Activated CD8-positive, alpha-beta memory T cell treated with anti-CD3 and anti-CD28 coated beads, Interleukin-2, amount 50 U/mL, for 24 hours (primary cell): ENCODE measurements around the gene APC2.

ENCODE experiments used
- DNase-seq: peaks from one replicate; pipeline ENCODE4 v3.0.0-alpha.2; 2020; ENCODE audit errors: extremely low read depth

APC2 gene

DNA sequence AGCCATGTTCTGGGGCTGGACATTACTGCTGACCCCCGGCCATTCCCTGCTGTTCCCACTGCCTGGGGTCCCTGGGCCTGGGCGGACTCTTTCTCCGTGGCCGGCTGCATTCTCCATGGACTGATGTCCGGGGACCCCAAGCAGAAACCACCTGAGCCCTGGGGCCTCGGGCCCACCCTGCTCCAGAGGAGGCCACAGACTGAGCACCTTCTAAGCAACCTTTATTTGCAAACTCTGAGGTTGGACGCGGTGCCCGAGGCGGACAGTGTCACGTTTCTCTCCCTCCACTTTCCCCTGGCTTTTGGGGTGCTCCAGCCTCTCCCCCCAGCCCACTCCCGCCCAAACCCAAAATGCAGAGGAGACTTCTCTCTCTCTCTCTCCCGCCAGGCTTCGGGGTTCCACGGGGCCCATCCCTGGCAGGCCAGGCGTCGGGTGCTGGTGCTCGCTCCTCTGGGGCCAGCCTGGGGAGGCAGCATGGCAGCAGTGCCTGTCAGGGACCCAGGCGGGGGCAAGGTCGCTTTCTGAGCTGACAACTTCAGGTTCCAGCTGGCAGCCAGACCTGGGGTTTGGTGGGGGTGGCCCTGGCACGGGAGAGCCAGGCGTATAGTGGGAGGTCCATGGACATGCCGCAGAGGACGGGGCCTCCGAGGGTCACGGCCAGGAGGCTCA lies 31.4 kb downstream of the APC2 start:
- no peak for DNase-seq

DNA sequence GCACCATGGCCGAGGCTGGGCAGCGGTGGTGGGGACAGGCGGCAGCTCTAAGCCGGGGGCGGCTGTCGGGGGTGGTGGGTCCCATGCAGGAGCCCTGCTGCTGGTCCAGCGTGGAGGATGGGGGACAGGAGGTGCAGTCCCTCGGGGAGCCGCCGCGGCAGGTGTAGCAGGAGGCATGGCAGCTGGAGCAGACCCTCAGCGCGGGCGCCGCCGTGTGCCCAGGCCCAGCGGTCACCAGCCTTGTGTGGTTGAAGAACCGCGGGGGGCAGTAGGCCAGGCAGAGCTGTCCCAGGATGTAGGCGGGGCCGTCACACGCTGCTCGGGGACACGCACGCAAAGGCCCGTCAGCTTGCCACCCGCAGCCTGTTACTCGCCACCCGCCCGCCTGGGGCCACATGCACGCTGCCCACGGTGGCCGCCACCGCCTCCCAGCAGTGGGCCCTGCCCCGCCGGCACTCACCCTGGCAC lies 32.0 kb downstream of the APC2 start:
- no peak for DNase-seq

DNA sequence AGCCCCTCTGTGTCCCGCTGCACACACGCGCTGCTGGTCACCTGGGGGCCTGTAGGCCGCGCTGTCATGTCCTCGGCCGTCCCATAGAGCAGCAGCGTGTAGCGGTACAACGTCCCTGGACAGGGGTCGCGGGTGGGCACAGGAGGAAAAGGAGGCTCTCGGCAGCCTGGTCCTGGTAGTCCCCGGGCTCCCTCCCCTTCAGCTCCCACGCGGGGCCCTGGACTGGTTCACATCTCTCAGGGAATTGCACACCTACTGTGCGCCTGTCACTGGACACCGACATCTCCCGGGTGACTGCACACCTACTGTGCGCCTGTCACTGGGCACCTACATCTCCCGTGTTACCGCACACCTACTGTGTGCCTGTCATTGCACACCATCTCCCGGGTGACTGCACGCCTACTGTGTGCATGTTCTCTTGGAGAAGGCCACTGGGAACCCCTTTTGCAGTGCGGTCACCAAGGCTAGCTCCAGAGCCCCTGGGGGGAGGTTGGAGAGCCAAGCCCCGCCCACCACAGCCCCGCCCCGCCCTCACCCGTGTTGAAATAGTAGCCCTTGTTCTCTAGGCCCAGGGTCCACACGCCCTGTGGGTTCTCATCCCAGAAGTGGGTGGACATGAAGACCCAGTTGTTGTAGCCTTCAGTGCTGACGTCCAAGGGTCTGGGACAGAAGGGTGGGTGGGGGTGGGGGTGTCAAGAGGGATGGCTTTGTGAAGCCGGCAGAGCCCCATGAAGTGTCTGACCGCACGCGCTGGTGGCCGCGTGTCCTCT lies 32.6 kb downstream of the APC2 start:
- DNase-seq: no peak

DNA sequence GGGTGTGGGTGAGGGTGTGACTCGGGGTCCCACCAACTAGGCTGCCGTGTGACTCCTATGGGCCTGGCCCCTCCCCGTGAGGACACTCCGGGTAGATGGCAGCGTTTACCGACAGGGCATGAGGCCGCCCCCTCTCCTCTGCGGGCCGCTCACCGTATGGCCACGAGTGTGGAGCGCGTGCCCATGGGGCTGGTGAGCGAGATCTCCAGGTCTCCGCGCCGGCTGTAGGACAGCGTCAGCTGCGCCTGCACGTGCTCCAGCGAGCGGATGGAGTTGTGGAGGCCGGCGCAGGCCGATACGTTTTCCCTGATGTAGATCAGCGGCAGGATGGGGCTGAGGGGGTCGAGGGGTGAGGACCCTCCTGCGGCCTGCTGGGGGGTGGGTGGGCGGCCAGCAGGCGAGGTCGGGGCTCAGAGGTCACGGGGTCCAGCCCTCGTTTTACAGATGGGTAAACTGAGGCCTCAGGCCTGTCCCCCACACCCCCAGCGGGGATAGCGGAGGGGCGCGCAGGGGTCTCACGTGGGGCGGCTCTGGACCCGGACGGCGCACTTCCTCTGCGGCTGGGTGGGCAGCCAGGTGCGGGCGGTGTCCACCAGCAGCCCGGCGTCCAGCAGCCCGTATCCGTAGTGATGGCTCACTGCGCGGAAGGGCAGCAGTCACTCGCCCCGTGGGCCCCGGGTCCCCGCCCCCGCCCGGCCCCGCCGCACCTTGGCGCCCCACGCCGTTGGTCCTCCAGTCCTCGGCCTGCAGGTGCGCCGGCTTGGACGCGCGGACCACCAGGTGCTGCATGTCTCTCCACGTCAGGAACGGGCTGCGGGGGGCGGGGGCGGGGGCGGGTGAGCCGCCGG lies 33.4 kb downstream of the APC2 start:
- DNase-seq: no peak

DNA sequence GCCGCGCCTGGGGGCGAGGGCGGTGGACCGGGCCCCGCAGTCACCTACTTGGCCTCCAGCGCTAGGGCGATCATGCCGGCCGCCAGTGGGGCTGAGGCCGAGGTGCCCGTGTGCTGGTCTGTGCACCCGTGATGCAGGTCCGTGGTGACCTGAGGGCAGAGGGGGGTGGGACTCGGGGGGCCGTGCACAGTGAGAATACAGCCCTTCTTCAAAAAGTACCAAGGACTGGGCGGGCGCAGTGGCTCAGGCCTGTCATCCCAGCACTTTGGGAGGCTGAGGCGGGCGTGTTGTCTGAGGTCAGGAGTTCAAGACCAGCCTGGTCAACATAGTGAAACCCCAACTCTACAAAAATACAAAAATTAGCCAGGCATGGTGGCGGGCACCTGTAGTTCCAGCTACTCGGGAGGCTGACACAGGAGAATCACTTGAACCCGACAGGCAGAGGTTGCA lies 34.1 kb downstream of the APC2 start:
- DNase-seq: no peak

DNA sequence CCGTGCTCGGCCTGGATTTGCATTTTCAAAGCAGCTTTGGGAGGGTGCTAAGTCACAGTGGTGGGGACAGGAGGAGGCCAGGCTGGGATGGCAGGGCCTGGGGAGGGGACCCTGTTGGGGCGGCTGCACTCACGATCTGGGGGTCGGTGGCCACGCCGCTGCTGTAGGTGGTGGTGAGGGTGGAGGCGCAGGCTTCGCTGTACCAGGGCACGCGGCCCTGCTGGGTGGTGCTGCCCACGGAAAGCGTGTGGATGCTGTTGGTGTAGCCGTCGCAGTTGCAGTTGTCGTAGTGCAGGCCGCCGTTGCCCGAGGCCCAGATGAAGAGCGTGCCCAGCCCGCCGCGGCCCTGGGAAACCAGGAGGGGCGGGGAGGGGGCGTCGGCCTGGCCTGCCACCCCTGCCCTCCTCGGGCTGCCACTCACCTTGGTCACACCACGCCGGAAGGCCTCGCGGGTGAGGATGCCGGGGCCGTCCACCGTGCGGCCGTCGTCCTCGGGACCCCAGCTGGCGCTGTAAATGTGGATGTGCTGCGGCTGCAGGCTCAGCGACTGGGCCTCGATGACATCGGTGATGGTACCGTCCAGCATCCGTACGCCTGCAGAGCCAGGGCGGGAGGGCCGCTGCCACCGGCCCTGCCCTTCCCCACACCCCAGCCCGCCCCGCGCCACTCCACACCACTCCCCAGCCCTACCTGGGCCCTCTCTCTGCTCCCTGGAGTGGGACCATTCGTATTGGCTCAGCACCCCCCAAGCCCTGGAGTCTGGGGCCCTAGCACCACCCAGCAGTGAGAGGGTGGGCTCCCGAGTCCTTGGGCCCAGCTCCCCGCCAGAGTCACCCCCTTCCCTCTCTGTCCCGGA lies 37.0 kb downstream of the APC2 start:
- no peak for DNase-seq

DNA sequence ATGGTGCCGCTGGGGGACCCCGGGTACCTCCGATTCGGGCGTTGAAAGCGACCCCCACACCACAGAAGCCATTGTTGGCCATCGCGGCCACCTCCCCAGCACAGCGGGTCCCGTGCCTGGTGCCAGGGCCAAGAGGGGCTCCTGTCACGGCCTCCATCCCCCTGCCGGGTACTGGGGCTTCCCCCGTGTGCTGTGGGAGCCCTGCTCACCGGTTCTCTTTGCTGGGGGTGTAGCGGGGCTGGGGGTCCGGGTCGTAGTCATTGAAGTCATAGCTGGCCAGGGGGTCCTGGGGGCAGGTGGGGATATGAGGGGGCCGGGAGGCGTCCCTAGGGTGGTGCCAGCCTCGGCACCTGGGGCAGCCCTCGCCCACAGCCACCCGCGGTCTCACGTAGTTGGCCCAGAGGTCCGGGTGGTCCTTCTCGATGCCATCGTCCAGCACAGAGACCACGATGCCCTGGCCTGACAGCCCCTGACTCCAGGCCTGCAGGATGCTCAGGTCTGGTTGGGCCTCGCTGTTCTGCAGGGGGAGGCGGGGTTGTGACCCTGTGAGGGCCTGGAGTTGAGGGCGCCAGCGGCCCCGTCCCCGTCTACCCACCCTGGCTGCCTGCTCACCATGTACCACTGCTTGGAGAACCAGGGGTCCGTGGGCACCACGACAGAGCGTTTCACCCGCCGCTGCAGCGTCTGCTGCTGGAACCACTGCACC lies 37.8 kb downstream of the APC2 start:
- no peak for DNase-seq

DNA sequence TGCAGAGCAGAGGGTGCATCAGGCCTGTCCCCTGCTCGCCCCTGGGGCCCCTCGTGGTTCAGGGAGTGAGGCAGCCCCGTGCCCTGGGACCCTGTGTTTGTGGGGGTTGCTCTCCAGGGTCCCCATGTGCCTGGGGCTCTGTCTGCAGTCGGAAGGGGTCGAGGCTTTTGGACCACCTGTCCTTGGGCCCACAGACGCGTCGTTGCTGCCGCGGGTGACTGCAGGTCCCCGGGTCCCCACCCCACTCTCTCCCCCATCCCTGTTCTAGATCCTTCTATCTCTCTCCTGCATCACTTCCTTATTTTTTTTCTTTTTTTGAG lies 38.3 kb downstream of the APC2 start:
- no peak for DNase-seq

DNA sequence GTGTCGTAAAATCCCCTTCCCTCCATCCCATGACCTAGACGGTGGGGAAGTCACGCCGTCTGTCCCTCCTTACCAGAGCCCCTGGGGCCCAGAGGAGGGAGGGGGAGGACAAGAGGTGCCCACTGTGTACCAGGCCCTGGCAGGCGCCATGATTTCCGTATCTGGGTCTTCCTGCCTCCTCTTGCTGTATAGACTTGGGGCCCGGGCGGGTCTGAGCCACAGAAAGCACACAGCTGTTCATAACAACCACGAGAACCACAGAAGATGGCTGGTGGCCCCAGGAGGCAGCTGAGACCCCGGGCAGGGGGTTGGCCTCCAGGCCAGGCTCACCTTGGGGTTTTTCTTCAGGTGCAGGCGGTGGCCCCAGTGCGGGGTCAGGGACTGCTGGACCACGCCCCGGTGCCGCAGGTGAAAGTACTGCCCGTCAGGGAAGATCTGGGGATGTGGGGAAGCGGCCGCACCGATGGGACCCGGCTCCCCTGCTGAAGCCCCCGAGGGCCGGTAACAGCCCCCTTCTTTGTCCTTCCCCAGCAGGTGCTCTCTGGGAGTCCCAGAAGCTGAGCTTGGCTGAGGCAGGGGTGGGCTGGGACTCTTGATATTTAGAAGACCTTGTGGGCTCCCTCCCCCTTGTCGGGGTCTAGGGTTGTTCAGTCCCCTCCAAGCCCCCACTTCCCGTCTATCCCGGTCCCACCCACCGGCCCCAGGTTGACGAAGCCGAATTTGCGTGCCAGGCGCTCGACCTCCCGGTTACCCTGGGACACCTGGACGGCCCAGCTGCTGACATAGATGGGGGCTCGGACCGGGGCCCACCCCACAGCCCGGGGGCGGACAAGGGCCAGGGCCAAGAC lies 39.8 kb downstream of the APC2 start:
- no peak for DNase-seq

DNA sequence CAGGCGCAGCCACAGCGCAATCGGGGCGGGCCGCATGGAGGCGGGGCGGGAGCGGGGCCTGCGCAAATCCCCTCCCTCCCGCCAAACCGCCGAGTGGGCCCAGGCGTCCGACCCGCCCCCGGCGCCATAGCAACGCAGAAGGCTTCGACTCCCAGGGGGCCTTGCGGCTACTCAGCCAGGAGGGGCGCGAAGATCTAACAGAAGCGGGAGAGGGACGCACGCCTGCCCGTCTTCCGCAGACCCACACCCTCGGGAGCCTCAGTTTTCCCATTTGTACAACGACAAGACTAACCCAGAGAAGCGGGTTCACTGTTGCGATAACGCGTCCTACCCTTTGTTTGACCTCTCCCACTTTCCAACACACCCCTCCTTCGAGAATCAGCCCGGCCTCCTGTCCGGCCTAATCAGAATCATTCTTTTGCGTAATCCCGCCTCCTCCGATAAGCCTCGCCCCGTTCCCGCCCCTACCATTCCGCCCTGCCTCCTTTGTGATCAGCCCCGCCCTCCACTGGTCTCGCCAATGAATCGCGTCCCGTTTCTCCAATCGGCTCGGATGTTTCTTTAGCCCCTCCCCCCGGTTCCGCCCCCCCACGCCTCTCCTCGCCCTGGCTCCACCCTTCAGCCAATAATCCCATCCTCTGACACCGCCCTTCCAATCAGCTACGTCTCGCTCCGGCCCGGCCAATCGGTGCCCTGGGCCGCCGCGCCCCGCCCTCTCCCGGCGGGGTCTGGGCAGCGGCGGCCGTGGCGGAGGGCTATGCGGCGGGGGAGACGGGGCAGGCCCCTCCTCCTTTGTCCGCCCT lies 40.6 kb downstream of the APC2 start, which contains the start of gene PCSK4:
Gene PCSK4, minus strand, starts transcription at position 40 of the 803 bp plus-strand sequence. Its CDS starts 4 bp downstream, at position 36.
- DNase-seq: peak; percentile 95

DNA sequence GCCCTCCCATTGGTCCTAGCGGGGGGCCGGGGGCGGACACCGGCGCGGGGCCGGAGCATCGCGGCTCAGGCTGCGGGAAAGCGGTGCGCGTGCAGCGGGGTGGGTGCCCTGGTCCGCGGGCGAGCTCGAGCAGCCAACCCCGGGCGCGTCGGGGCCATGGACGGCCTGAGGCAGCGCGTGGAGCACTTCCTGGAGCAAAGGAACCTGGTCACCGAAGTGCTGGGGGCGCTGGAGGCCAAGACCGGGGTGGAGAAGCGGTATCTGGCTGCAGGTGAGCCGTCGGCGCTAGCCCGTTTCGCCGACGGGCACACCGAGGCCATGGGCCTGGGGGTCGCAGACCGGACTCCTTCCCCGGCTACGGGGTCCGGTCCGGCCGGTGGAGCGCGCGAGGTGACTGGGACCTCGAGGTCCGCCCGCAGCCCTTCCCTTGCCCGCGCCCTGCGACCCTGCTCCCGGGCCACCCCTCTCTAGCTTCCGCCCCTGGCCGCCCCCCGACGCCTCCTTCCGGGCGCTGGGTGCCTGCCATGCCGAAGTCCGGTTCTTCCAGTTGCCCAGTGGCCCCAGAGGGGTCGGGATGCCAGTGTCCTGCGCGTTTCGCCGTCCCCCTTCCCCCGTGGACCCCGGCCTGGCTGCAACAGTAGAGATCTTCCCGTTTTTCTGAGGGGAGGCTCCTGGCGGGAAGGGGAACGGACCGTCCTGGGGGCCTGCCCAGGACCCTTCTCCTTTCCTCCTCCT lies 41.4 kb downstream of the APC2 start, which contains the start of gene REEP6:
Gene REEP6, plus strand, starts transcription at position 68 of the 735 bp plus-strand sequence. Its CDS starts 89 bp downstream, at position 157.
- DNase-seq: no peak

DNA sequence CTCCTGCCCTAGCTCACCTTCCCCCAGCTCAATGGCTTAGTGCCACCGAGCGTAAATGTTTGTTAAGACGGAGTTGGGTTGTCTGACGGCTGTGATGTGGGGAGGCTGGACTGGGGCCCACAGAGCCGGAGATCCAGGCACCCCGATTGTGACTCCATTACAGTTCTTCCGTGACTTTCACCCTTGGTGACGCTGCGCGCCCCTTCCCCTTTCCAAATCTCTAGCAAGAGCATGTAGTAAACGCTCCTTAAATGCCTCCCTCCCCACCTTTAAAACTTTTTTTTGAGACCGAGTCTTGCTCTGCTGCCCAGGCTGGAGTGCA lies 41.9 kb downstream of the APC2 start:
- DNase-seq: no peak

DNA sequence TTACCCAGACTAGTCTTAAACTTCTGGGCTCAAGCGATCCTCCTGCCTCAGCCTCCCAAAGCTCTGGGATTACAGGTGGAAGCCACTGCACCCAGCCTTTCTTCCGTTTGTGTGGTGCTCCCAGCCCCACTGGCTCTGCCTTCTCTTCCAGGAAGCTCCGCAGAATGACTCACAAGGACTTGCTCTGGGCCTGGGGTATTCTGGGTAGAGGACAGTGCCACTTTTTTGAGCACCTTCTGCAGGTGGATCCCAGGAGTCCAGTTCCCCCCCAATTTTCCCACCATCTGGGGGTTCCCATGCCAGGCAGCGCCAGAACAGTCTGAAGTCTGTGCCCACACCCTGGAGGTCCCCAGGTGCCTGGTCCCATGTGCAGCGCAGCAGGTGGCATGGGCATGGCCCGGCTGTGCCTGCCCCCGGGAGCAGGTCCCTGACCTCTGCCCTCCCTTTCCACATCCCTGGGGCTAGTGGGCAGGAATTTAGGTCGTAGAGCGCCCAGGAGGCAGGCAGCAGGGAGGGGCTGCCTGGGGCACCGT lies 42.6 kb downstream of the APC2 start:
- no peak for DNase-seq

DNA sequence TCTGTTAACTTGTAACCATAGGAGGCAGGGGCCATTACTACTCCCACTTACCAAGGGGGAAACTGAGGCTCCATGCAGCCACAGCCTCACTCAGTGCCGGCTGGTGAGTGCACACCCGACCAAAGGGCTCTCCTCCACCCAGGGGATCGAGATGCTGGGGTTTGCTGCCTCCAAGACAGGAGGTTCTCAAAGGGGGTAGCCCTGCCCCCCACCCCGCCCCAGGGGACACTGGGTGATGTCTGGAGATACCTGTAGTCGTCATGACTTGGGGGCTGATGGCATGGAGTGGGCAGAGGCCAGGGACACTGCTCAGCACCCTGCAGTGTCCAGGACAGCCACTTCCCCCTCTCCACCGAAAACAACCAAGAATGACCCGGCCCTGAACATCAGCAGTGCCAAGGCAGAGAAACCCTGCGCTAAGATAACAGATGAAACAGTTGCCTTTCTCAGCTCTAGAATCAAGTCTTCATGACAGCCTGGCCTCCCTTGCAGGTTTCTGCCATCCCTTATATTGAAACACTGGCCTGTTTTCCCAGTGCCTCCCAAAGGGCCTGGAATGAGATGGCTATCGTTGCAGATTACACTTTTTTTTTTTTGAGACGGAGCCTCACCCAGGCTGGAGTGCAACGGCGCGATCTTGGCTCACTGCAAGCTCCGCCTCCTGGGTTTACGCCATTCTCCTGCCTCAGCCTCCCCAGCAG lies 44.3 kb downstream of the APC2 start:
- DNase-seq: no peak

DNA sequence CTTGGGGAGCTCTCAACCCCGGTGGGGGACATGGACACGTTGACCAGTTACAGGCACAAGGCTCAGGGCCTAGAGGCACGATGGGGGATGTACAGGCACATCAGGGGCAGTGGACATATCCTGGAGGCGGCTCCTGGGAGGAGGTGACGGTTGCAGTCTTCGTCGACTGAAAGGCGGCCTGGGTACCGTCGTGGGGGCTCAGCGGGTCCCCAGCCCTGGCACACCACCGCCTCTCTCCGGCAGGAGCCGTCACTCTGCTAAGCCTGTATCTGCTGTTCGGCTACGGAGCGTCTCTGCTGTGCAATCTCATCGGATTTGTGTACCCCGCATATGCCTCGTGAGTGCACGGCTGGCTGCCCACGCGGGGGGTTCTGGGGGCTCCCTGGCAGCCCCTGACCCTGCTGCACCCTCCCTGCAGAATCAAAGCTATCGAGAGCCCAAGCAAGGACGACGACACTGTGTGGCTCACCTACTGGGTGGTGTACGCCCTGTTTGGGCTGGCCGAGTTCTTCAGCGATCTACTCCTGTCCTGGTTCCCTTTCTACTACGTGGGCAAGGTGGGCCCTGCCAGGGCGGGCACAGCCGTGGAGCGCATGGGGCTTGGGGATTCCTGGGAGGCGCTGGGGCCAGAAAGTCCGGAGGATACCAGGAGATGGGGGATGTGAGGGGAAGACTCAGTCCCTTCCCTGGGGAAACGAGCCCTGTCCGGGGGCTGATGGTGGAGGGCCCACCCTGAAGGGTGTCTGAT lies 45.3 kb downstream of the APC2 start:
- DNase-seq: no peak

DNA sequence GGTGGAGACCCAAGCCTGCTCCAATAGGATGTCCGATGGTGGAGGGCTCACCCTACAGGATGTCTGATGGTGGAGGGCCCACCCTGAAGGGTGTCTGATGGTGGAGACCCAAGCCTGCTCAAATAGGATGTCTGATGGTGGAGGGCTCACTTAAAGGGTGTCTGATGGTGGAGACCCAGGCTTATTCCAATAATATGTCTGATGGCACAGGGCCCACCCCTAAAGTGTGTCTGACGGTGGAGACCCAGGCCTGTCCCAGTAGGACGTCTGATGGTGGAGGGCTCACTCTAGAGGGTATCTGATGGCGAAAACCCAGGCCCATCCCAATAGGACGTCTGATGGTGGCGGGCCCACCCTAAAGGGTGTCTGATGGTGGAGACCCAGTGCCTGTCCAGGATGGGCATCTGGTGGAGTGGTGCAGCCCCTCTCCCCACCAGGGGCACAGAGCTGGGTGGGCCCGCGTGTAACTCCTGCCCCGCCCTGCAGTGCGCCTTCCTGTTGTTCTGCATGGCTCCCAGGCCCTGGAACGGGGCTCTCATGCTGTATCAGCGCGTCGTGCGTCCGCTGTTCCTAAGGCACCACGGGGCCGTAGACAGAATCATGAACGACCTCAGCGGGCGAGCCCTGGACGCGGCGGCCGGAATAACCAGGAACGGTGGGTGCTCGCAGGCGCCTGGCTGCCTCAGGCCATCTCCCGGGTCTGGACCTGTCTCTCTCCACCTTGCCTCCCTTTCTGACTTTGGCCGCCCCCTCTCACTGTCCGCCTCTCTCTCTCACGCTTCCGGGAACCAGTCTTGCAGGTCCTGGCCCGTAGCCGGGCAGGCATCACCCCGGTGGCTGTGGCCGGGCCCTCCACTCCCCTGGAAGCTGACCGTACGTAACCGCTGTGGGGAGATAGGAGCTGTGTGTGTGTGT lies 46.1 kb downstream of the APC2 start:
- no peak for DNase-seq
